IMR-90 (cell line): ENCODE results near the gene E4F1. TPM values are rescaled to one million over a fixed set of nuclear protein-coding genes. Genes with fewer than 3 reads are reported as not detected.

ENCODE experiments used
- ATAC-seq: fragments of 200-7000 bp; cut with Tn5 transposase; 2 replicates; pipeline ENCODE4 v1.9.1; 2020; ENCODE audit warnings: low read depth, mild to moderate bottlenecking, moderate library complexity
- BruUV-seq: library from RNA; stranded (reverse); fragments of 400-500 nt; replicated peaks from 2 replicates; lab custom pipeline; 2021; lab: Mats Ljungman, UMichigan
- CTCF ChIA-PET: fragments of 300-600 bp; formaldehyde crosslinking; extraction: SDS; loops from one replicate; lab custom pipeline; 2021; ENCODE audit warnings: antibody characterized with exemption; lab: Yijun Ruan, JAX
- POLR2A ChIA-PET: fragments of 300-600 bp; sonication (Branson Sonifier 250); formaldehyde crosslinking; loops from one replicate; lab custom pipeline; 2022; ENCODE audit warnings: antibody characterized with exemption; ENCODE audit not compliant: unreplicated experiment; lab: Charles Lee
- DNase-seq: peaks from one replicate; pipeline ENCODE4 v3.0.0; 2013
- H2AFZ ChIP-seq: replicated peaks from 2 replicates; pipeline ENCODE3; 2013; ENCODE audit warnings: low read length, mild to moderate bottlenecking; ENCODE audit not compliant: poor library complexity
- H2AK5ac ChIP-seq: 2 replicates; pipeline ENCODE4 v1.6.1; 2013; ENCODE audit warnings: low read depth, low read length, inconsistent platforms
- H2AK9ac ChIP-seq: replicated peaks from 2 replicates; pipeline ENCODE3; 2013; ENCODE audit warnings: mild to moderate bottlenecking, low read depth, low read length, moderate library complexity; ENCODE audit not compliant: poor library complexity
- H2BK120ac ChIP-seq: 2 replicates; pipeline ENCODE4 v1.6.1; 2013; ENCODE audit warnings: low read depth, low read length, inconsistent platforms
- H2BK15ac ChIP-seq: 3 replicates; pipeline ENCODE4 v1.6.1; 2013; ENCODE audit warnings: low read depth, low read length, inconsistent platforms
- H2BK20ac ChIP-seq: 2 replicates; pipeline ENCODE4 v1.6.1; 2013; ENCODE audit warnings: low read depth, mild to moderate bottlenecking, inconsistent platforms, low read length, moderate library complexity
- H2BK5ac ChIP-seq: 2 replicates; pipeline ENCODE4 v1.6.1; 2013; ENCODE audit warnings: mild to moderate bottlenecking, low read depth, low read length, inconsistent platforms; ENCODE audit not compliant: poor library complexity, severe bottlenecking
- H3K14ac ChIP-seq: replicated peaks from 2 replicates; pipeline ENCODE4 v1.6.1; 2013; ENCODE audit warnings: low read depth, low read length, inconsistent platforms
- H3K18ac ChIP-seq: 2 replicates; pipeline ENCODE4 v1.6.1; 2013; ENCODE audit warnings: low read depth, low read length, control low read depth
- H3K23ac ChIP-seq: 2 replicates; pipeline ENCODE4 v1.6.1; 2013; ENCODE audit warnings: low read depth, low read length, inconsistent platforms
- H3K27ac ChIP-seq: 2 replicates; pipeline ENCODE4 v1.5.1; 2013; ENCODE audit warnings: mild to moderate bottlenecking, control low read depth, low read length; ENCODE audit not compliant: insufficient read depth
- H3K27me3 ChIP-seq: 2 replicates; pipeline ENCODE4 v1.6.1; 2013; ENCODE audit warnings: low read length; ENCODE audit not compliant: control insufficient read depth, insufficient read depth
- H3K36me3 ChIP-seq: 2 replicates; pipeline ENCODE4 v1.6.1; 2013; ENCODE audit warnings: low read length, mixed read lengths; ENCODE audit not compliant: control insufficient read depth, insufficient read depth
- H3K4ac ChIP-seq: 2 replicates; pipeline ENCODE4 v1.6.1; 2013; ENCODE audit warnings: low read depth, low read length, inconsistent platforms
- H3K4me1 ChIP-seq: 2 replicates; pipeline ENCODE4 v1.6.1; 2013; ENCODE audit warnings: low read length, mixed read lengths; ENCODE audit not compliant: control insufficient read depth, insufficient read depth
- H3K4me2 ChIP-seq: 2 replicates; pipeline ENCODE4 v1.6.1; 2013; ENCODE audit warnings: low read depth, mild to moderate bottlenecking, control low read depth, low read length, moderate library complexity
- H3K4me3 ChIP-seq: 2 replicates; pipeline ENCODE4 v1.5.1; 2013; ENCODE audit warnings: low read depth, mild to moderate bottlenecking, control low read depth, low read length, moderate library complexity; ENCODE audit not compliant: insufficient read depth
- H3K56ac ChIP-seq: 2 replicates; pipeline ENCODE4 v1.6.1; 2013; ENCODE audit warnings: low read length, inconsistent platforms; ENCODE audit not compliant: insufficient read depth; ENCODE audit errors: extremely low read depth
- H3K79me1 ChIP-seq, 2 experiments: 2 replicates each; pipeline ENCODE4 v1.6.1; 2013; ENCODE audit warnings: low read length in 2 of 2, inconsistent platforms in 1 of 2, low read depth in 1 of 2
- H3K9ac ChIP-seq: 2 replicates; pipeline ENCODE4 v1.6.1; 2013; ENCODE audit warnings: low read depth, low read length, control low read depth
- H3K9me1 ChIP-seq: 2 replicates; pipeline ENCODE4 v1.6.1; 2013; ENCODE audit warnings: low read length, inconsistent platforms; ENCODE audit not compliant: insufficient read depth
- H3K9me3 ChIP-seq: 2 replicates; pipeline ENCODE4 v1.6.1; 2013; ENCODE audit warnings: low read length; ENCODE audit not compliant: control insufficient read depth, insufficient read depth
- H4K20me1 ChIP-seq: 2 replicates; pipeline ENCODE4 v1.6.1; 2013; ENCODE audit warnings: low read length, inconsistent platforms; ENCODE audit not compliant: insufficient read depth
- H4K5ac ChIP-seq: 2 replicates; pipeline ENCODE4 v1.6.1; 2013; ENCODE audit warnings: mild to moderate bottlenecking, low read depth, low read length, control low read depth
- H4K8ac ChIP-seq, 2 experiments: 2 replicates each; pipeline ENCODE4 v1.6.1; 2013; ENCODE audit warnings: low read depth in 2 of 2, low read length in 2 of 2, control low read depth in 1 of 2, inconsistent platforms in 1 of 2
- H4K91ac ChIP-seq: 2 replicates; pipeline ENCODE4 v1.6.1; 2013; ENCODE audit warnings: low read depth, low read length, inconsistent platforms; ENCODE audit not compliant: insufficient read depth
- ELK1 ChIP-seq: fragments of 150-350 bp; IDR thresholded peaks from 2 replicates; pipeline ENCODE4 v1.6.1; 2016; ENCODE audit warnings: low read depth, mild to moderate bottlenecking, low read length, moderate library complexity, borderline replicate concordance
- MAZ ChIP-seq: IDR thresholded peaks from 2 replicates; pipeline ENCODE4 v1.6.1; 2012; ENCODE audit warnings: low read depth, mild to moderate bottlenecking, low read length, improper control_type of control experiment, moderate library complexity, borderline replicate concordance
- POLR2A ChIP-seq: IDR thresholded peaks from 2 replicates; pipeline ENCODE4 v1.6.1; 2012; ENCODE audit warnings: mild to moderate bottlenecking, low read depth, low read length
- RAD21 ChIP-seq: IDR thresholded peaks from 2 replicates; pipeline ENCODE4 v1.6.1; 2012; ENCODE audit warnings: low read length, improper control_type of control experiment
- RCOR1 ChIP-seq: IDR thresholded peaks from 2 replicates; pipeline ENCODE4 v1.6.1; 2012; ENCODE audit warnings: mild to moderate bottlenecking, low read length, improper control_type of control experiment; ENCODE audit not compliant: insufficient replicate concordance
- RFX5 ChIP-seq: IDR thresholded peaks from 2 replicates; pipeline ENCODE4 v1.8.0; 2012; ENCODE audit warnings: low read depth, mild to moderate bottlenecking, low read length, moderate library complexity
- SMC3 ChIP-seq: fragments of 150-350 bp; IDR thresholded peaks from 2 replicates; pipeline ENCODE4 v1.6.1; 2016; ENCODE audit warnings: low read depth, mild to moderate bottlenecking, antibody characterized with exemption, low read length, moderate library complexity
- WGBS, 2 experiments: methylation state at CpG; one replicate each; pipeline versions ENCODE4 v1.1.5 to v1.1.7; 2013; ENCODE audit warnings: missing lambda C conversion rate in 2 of 2; ENCODE audit not compliant: insufficient read length in 1 of 2; ENCODE audit errors: extremely low coverage in 2 of 2; 5-methylcytosine and 5-hydroxymethylcytosine counted together
- dilution Hi-C: fragments of 300-500 bp; cut with HindIII; formaldehyde crosslinking; loops from one replicate; pipeline ENCODE4 v1.14.3; 2018; ENCODE audit warnings: low sequenced_read_pairs; ENCODE audit not compliant: unreplicated experiment
- in situ Hi-C: fragments of 300-500 bp; cut with MboI; formaldehyde crosslinking; loops from 3 replicates; pipeline ENCODE4 v1.14.3; 2019; ENCODE audit warnings: low sequenced_read_pairs, inconsistent platforms, mixed read lengths
- intact Hi-C: fragments of 100-400 bp; cut with micrococcal nuclease; formaldehyde crosslinking; loops from 2 replicates; pipeline ENCODE4 v1.10.0; 2022
- polyA plus RNA-seq, 3 experiments: library from polyadenylated mRNA; depleted of rRNA; stranded (reverse); fragments of >200 nt; gene quantifications; 2 replicates each; pipeline ENCODE4 v1.2.3, GENCODE V29; 2012; ENCODE audit warnings: low replicate concordance in 1 of 3
- total RNA-seq: library from RNA; depleted of rRNA; stranded (reverse); fragments of >200 nt; gene quantifications from 2 replicates; pipeline ENCODE4 v1.2.3, GENCODE V29; 2012

E4F1 gene
- total and polyA plus RNA-seq, 2 of the 4 experiments (the other 2 are of a cell fraction) = 13.1 to 33.0 TPM

GRCh38 chr16:2242598-2242997, 19.2 kb downstream of the E4F1 start:
- in situ Hi-C loops = no loop called here
- TF ChIP-seq SMC3 (no peak), ELK1 (no peak), POLR2A (no peak), MAZ (no peak), RAD21 (no peak), RFX5 (no peak), RCOR1 (no peak)
- Histone ChIP-seq H4K91ac (no peak overlapping the region), H2BK120ac (no peak overlapping the region), H2AK9ac (no peak overlapping the region), H3K4ac (no peak overlapping the region), H3K23ac (no peak overlapping the region), H2AFZ (no peak overlapping the region), H3K18ac (no peak overlapping the region), H4K20me1 (no peaks in the 10 kb centered on the region; the same call in none of the 2 replicates), H2AK5ac (no peak overlapping the region), H3K9me3 (no peaks in the 10 kb centered on the region), H2BK5ac (no peak overlapping the region), H2BK20ac (no peak overlapping the region), H3K79me1 (peaks cover 10 to 23% of the 10 kb centered on the region in 2 experiments), H3K9ac (no peak overlapping the region), H3K14ac (no peak overlapping the region), H3K9me1 (no peaks in the 10 kb centered on the region), H3K27ac (no peak overlapping the region), H3K4me1 (no peaks in the 10 kb centered on the region), H3K27me3 (peaks cover under 1% of the 10 kb centered on the region; the same call in 1 of the 2 replicates), H4K5ac (no peak overlapping the region), H3K56ac (no peak overlapping the region), H3K36me3 (peaks cover 50% of the 10 kb centered on the region), H3K4me2 (no peak overlapping the region), H2BK15ac (no peak overlapping the region), H3K4me3 (no peak overlapping the region), H4K8ac (no peak overlapping the region)
- dilution Hi-C loops = no loop called here
- ATAC-seq = no peak
- DNase-seq = no peak
- WGBS, 2 experiments = 89% methylated on average over 6 of the region's 11 CpGs; no CpG with 5 or more reads in 1 of the 2 experiments
- CTCF ChIA-PET = no interaction called here
- BruUV-seq = no TSS peak
- POLR2A ChIA-PET = no interaction called here
- intact Hi-C loops = no loop called here
